HepG2 (cell line): ENCODE measurements around the gene NPHP4. TPM values are rescaled to one million over a fixed set of nuclear protein-coding genes. Genes with fewer than 3 reads are reported as not detected.

Source experiments
- ATAC-seq: fragments of 200-7000 bp; cut with Tn5 transposase; 3 replicates; pipeline ENCODE4 v1.9.1; 2020; ENCODE audit warnings: mild to moderate bottlenecking, moderate library complexity
- BruUV-seq: library from RNA; stranded (reverse); fragments of 400-500 nt; replicated peaks from 2 replicates; lab custom pipeline; 2021; lab: Mats Ljungman, UMichigan
- CTCF ChIA-PET: fragments of 300-600 bp; formaldehyde crosslinking; extraction: SDS; loops from one replicate; lab custom pipeline; 2021; ENCODE audit warnings: low total read pairs, inconsistent platforms, low intra/inter-chr PET ratio; lab: Yijun Ruan, JAX
- POLR2A ChIA-PET: fragments of 350-600 bp; sonication (Branson Sonifier 250); formaldehyde crosslinking; loops from one replicate; lab custom pipeline; 2020; ENCODE audit warnings: antibody characterized with exemption, inconsistent platforms; lab: Yijun Ruan, JAX
- DNase-seq: peaks from one replicate; pipeline ENCODE4 v3.0.0-alpha.2; 2015; ENCODE audit warnings: low spot score
- FAIRE-seq: peaks from 3 replicates; lab custom pipeline; 2011; peaks lifted over from hg19 to GRCh38; lab: Jason Lieb, UNC
- H2AFZ ChIP-seq: one replicate; pipeline ENCODE4 v1.6.1; 2011; ENCODE audit warnings: low read length, inconsistent platforms
- H3K27ac ChIP-seq: fragments of 300-600 bp; 3 replicates; pipeline ENCODE4 v1.8.0; 2011; ENCODE audit warnings: mixed run types, mild to moderate bottlenecking, mixed read lengths, low read length, inconsistent platforms; ENCODE audit not compliant: insufficient read depth; ENCODE audit errors: extremely low read length
- H3K27me3 ChIP-seq, 2 experiments: fragments of 200-600 bp in 1 of 2; 2 replicates in 1 of 2; 3 replicates in 1 of 2; pipeline versions ENCODE4 v1.6.0 to v1.8.0; 2011; ENCODE audit warnings: low read length in 2 of 2, mild to moderate bottlenecking in 2 of 2, moderate library complexity in 2 of 2, inconsistent platforms in 1 of 2; ENCODE audit not compliant: insufficient read depth in 2 of 2, control insufficient read depth in 1 of 2
- H3K36me3 ChIP-seq, 2 experiments: fragments of 200-600 bp in 1 of 2; replicated peaks in 1 of 2; 2 replicates in 1 of 2; 3 replicates in 1 of 2; pipeline versions ENCODE4 v1.5.1 to v1.8.0; 2011; ENCODE audit warnings: low read length in 2 of 2, inconsistent platforms in 1 of 2; ENCODE audit not compliant: insufficient read depth in 2 of 2, control insufficient read depth in 1 of 2
- H3K4me1 ChIP-seq: 2 replicates; pipeline ENCODE4 v1.5.1; 2012; ENCODE audit warnings: low read length, inconsistent platforms; ENCODE audit not compliant: insufficient read depth
- H3K4me2 ChIP-seq: 2 replicates; pipeline ENCODE4 v1.6.0; 2011; ENCODE audit warnings: low read depth, low read length, inconsistent platforms
- H3K4me3 ChIP-seq, 3 experiments: fragments of 200-600 bp in 1 of 3; sonication (generic), shearing (Covaris generic) in 1 of 3; replicated peaks in 1 of 3; 2 replicates each; pipeline ENCODE4 v1.5.1; 2011 to 2016; ENCODE audit warnings: low read length in 3 of 3, inconsistent platforms in 2 of 3, low read depth in 2 of 3, mild to moderate bottlenecking in 2 of 3, control low read depth in 1 of 3, mixed read lengths in 1 of 3; ENCODE audit not compliant: insufficient read depth in 1 of 3
- H3K79me2 ChIP-seq: one replicate; pipeline ENCODE4 v1.6.1; 2011; ENCODE audit warnings: low read length, inconsistent platforms; ENCODE audit not compliant: insufficient read depth
- H3K9ac ChIP-seq: 2 replicates; pipeline ENCODE4 v1.6.0; 2011; ENCODE audit warnings: mild to moderate bottlenecking, low read depth, low read length, inconsistent platforms; ENCODE audit not compliant: insufficient read depth
- H3K9me3 ChIP-seq: 2 replicates; pipeline ENCODE4 v1.5.1; 2012; ENCODE audit warnings: mild to moderate bottlenecking, low read length
- H4K20me1 ChIP-seq: 2 replicates; pipeline ENCODE4 v1.6.0; 2011; ENCODE audit warnings: inconsistent platforms, mild to moderate bottlenecking, low read length, moderate library complexity; ENCODE audit not compliant: insufficient read depth
- CREM ChIP-seq, 2 experiments: sonication (generic) in 1 of 2; formaldehyde crosslinking in 1 of 2; IDR thresholded peaks; 2 replicates each; pipeline versions ENCODE4 v1.4.0 to v1.6.1; 2016 to 2020; ENCODE audit warnings: antibody characterized with exemption in 1 of 2, mild to moderate bottlenecking in 1 of 2, missing genetic modification reagents in 1 of 2
- FOXA1 ChIP-seq, 2 experiments: fragments of 450-650 bp in 1 of 2; sonication (generic) in 1 of 2; formaldehyde crosslinking in 1 of 2; IDR thresholded peaks; 2 replicates each; pipeline versions ENCODE4 v1.4.0 to v1.6.1; 2016 to 2020; ENCODE audit warnings: missing genetic modification reagents in 1 of 2
- FOXC1 ChIP-seq: sonication (generic); formaldehyde crosslinking; IDR thresholded peaks from 2 replicates; pipeline ENCODE4 v1.8.0; 2022; ENCODE audit warnings: mild to moderate bottlenecking, missing genetic modification reagents, borderline replicate concordance
- GTF3A ChIP-seq: sonication (generic); formaldehyde crosslinking; conservative IDR thresholded peaks from 2 replicates; pipeline ENCODE4 v1.4.0; 2020; ENCODE audit warnings: mild to moderate bottlenecking, missing genetic modification reagents
- KDM5A ChIP-seq: fragments of 200-600 bp; sonication (generic); IDR thresholded peaks from 2 replicates; pipeline ENCODE4 v1.7.0; 2018; ENCODE audit warnings: antibody characterized with exemption, mild to moderate bottlenecking, low read length, borderline replicate concordance
- PAXIP1 ChIP-seq: sonication (generic); formaldehyde crosslinking; conservative IDR thresholded peaks from 2 replicates; pipeline ENCODE4 v1.4.0; 2020; ENCODE audit warnings: mild to moderate bottlenecking, missing genetic modification reagents, moderate library complexity
- PITX1 ChIP-seq: sonication (generic); formaldehyde crosslinking; IDR thresholded peaks from 2 replicates; pipeline ENCODE4 v1.5.1; 2020; ENCODE audit warnings: mild to moderate bottlenecking, missing genetic modification reagents
- TCF12 ChIP-seq, 2 experiments: fragments of 450-650 bp in 1 of 2; sonication (generic) in 1 of 2; formaldehyde crosslinking in 1 of 2; IDR thresholded peaks; 2 replicates each; pipeline versions ENCODE4 v1.6.1 to v1.8.0; 2017 to 2022; ENCODE audit warnings: antibody characterized with exemption in 1 of 2, mild to moderate bottlenecking in 1 of 2, missing genetic modification reagents in 1 of 2, moderate library complexity in 1 of 2
- TFE3 ChIP-seq: IDR thresholded peaks from 2 replicates; pipeline ENCODE4 v1.6.1; 2016
- ZNF331 ChIP-seq: sonication (generic); formaldehyde crosslinking; IDR thresholded peaks from 2 replicates; pipeline ENCODE4 v1.4.0; 2020; ENCODE audit warnings: missing genetic modification reagents
- ZNF451 ChIP-seq: sonication (generic); formaldehyde crosslinking; IDR thresholded peaks from 2 replicates; pipeline ENCODE4 v1.5.0; 2020; ENCODE audit warnings: mild to moderate bottlenecking, missing genetic modification reagents
- ZSCAN31 ChIP-seq: sonication (generic); formaldehyde crosslinking; IDR thresholded peaks from 2 replicates; pipeline ENCODE4 v1.5.0; 2020; ENCODE audit warnings: low read depth, mild to moderate bottlenecking, missing genetic modification reagents
- WGBS: methylation state at CpG from one replicate; pipeline ENCODE4 v1.1.6; 2017; ENCODE audit warnings: low lambda C conversion rate; 5-methylcytosine and 5-hydroxymethylcytosine counted together
- in situ Hi-C: cut with HindIII; loops from 2 replicates; pipeline ENCODE4 v1.10.0; 2017; ENCODE audit warnings: low pct_unique_long_range_greater_than_20kb; ENCODE audit not compliant: extremely low pct_ligation_motif_present
- intact Hi-C: fragments of 100-400 bp; cut with micrococcal nuclease; formaldehyde crosslinking; loops from one replicate; pipeline ENCODE4 v1.10.0; 2022; ENCODE audit not compliant: unreplicated experiment
- polyA plus RNA-seq, 8 experiments: library from polyadenylated mRNA; depleted of rRNA in 3 of 8; stranded (reverse) in 7 of 8; unstranded in 1 of 8; fragments of >200 nt; fragmentation: Illumina TruSeq in 4 of 8; extraction: Trizol in 4 of 8; gene quantifications; 2 replicates each; pipeline versions ENCODE4 v1.2.1 to v1.2.3, GENCODE V29; 2011 to 2016; ENCODE audit warnings: low read depth in 4 of 8, missing spikeins in 1 of 8, mixed read lengths in 1 of 8; ENCODE audit not compliant: insufficient read depth in 1 of 8
- total RNA-seq, 5 experiments: library from RNA; depleted of rRNA; stranded (reverse); fragments of >200 nt; fragmentation: Illumina TruSeq; extraction: Trizol; gene quantifications; 2 replicates each; pipeline ENCODE4 v1.2.3, GENCODE V29; 2016; ENCODE audit warnings: low read depth in 1 of 5

NPHP4 gene
- total and polyA plus RNA-seq, 2 of the 13 experiments (the other 11 are each of a cell fraction or from before 2014, with no cell fraction given), result 4.4 to 6.8 TPM

- Histone ChIP-seq H3K4me3 (no peak overlapping the region), H3K79me2 (no peaks in the 10 kb centered on the region), H3K9ac (no peak overlapping the region), H4K20me1 (no peaks in the 10 kb centered on the region), H3K4me1 (no peaks in the 10 kb centered on the region), H3K27ac (no peak overlapping the region), H3K4me2 (no peak overlapping the region), H2AFZ (no peak overlapping the region), H3K36me3 (no peaks in the 10 kb centered on the region), H3K27me3 (peaks cover 4 to 70% of the 10 kb centered on the region in 2 experiments; a peak in 4 of 5 replicates), H3K9me3 (no peaks in the 10 kb centered on the region)
- CTCF ChIA-PET, result no interaction called here
- TF ChIP-seq PITX1 (CRISPR knock-in tag) (no peak), CREM (IDR thresholded peaks at IDR 0.05) (no peak), CREM (CRISPR knock-in tag; IDR thresholded peaks at IDR 0.05) (no peak), FOXC1 (no peak), ZNF331 (CRISPR knock-in tag) (no peak), FOXA1 (IDR thresholded peaks at IDR 0.05) (no peak), FOXA1 (CRISPR knock-in tag; IDR thresholded peaks at IDR 0.05) (no peak), ZSCAN31 (CRISPR knock-in tag) (no peak), KDM5A (no peak), ZNF451 (CRISPR knock-in tag) (no peak), GTF3A (CRISPR knock-in tag) (no peak), PAXIP1 (CRISPR knock-in tag) (no peak), TCF12 (IDR thresholded peaks at IDR 0.05) (no peak), TCF12 (CRISPR knock-in tag; IDR thresholded peaks at IDR 0.05) (no peak), TFE3 (no peak)
- FAIRE-seq, result no peak
- intact Hi-C loops, result no loop called here
- BruUV-seq, result no TSS peak
- in situ Hi-C loops, result no loop called here
- whole genome bisulfite sequencing, result 25% methylated on average over 21 of the region's 32 CpGs
- no peak for DNase-seq
- POLR2A ChIA-PET, result no interaction called here
- ATAC-seq, result peak; percentile 23; the same call in 1 of the 3 replicates
Measured at GRCh38 chr1:5834477-5835178, 157.6 kb downstream of the NPHP4 start.
